BJ (cell line): Measurements from ENCODE around the gene ARHGEF28. TPM values are rescaled to one million over a fixed set of nuclear protein-coding genes. Genes with fewer than 3 reads are reported as not detected.

ENCODE experiments used
- CTCF ChIA-PET: fragments of 350-600 bp; formaldehyde crosslinking; extraction: SDS; loops from one replicate; lab custom pipeline; 2021; ENCODE audit warnings: antibody characterized with exemption, inconsistent platforms; lab: Yijun Ruan, JAX
- POLR2A ChIA-PET: fragments of 300-600 bp; sonication (Branson Sonifier 250); formaldehyde crosslinking; extraction: SDS; loops from one replicate; lab custom pipeline; 2021; ENCODE audit warnings: antibody characterized with exemption; lab: Charles Lee
- DNase-seq: peaks from one replicate; pipeline ENCODE4 v3.0.0-alpha.2; 2011; ENCODE audit warnings: low read depth
- H3K27me3 ChIP-seq: 2 replicates; pipeline ENCODE4 v1.6.0; 2011; ENCODE audit warnings: low read length; ENCODE audit not compliant: control insufficient read depth, insufficient read depth
- H3K36me3 ChIP-seq: 2 replicates; pipeline ENCODE4 v1.5.1; 2011; ENCODE audit warnings: low read length; ENCODE audit not compliant: control insufficient read depth, insufficient read depth
- H3K4me3 ChIP-seq: 2 replicates; pipeline ENCODE4 v1.5.1; 2011; ENCODE audit warnings: low read depth, mild to moderate bottlenecking, control low read depth, low read length
- CTCF ChIP-seq: IDR thresholded peaks from 2 replicates; pipeline ENCODE4 v1.5.1; 2011; ENCODE audit warnings: low read depth, mild to moderate bottlenecking, control low read depth, inconsistent platforms, low read length, moderate library complexity; ENCODE audit not compliant: insufficient read depth
- polyA plus RNA-seq: library from polyadenylated mRNA; depleted of rRNA; stranded (reverse); fragments of >200 nt; gene quantifications from 2 replicates; pipeline ENCODE4 v1.2.3, GENCODE V29; 2011; rRNA removed
- small RNA-seq: library from RNA; depleted of rRNA; stranded (forward); fragments of <200 nt; gene quantifications from one replicate; pipeline ENCODE3, GENCODE V24; 2012; ENCODE audit warnings: low replicate concordance, low read depth; ENCODE audit not compliant: insufficient read length

ARHGEF28 gene
- polyA plus RNA-seq, 1 experiment: 2.8 TPM

DNA sequence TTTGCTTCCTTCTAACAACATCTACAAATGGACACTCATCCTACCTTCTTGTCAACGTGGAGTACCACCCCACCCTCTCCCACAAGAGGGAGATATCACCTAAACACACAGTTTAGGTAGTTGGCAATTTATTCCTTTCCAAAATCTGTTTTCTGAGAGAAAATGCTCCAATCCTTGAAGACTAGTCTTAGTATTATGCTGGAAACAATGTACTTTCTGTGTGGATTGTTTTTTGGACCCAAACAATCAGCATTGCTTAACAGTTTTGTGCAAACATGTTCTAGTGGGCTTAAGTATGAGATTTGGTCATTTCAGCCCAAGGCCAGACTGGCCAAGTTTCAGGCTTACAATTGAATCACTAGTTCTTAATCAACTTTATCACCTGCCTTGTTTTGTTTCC is 359.1 kb downstream of the ARHGEF28 start:
- CTCF ChIA-PET: interaction anchor here (1.1 to 1.7 kb wide), 2 partner anchors 10 to 24 kb away, joined by 3 to 5 read pairs; no protein-coding TSS in a partner anchor
- no peak for DNase-seq
- Histone ChIP-seq H3K27me3 (peaks cover 6% of the 10 kb centered on the region), H3K36me3 (no peaks in the 10 kb centered on the region), H3K4me3 (no peak overlapping the region)
- 0 out of 2 replicates have a peak, but pooled peaks have one; percentile 24 for TF ChIP-seq CTCF
- POLR2A ChIA-PET: no interaction called here

GRCh38 chr5:73986729-73987128 is 360.7 kb downstream of the ARHGEF28 start:
- Histone ChIP-seq H3K27me3 (peaks cover 1% of the 10 kb centered on the region), H3K4me3 (no peak overlapping the region), H3K36me3 (no peaks in the 10 kb centered on the region)
- CTCF ChIA-PET: interaction anchor here (0.7 to 1.8 kb wide), 2 partner anchors 9 to 12 kb away, joined by 3 to 6 read pairs; no protein-coding TSS in a partner anchor
- TF ChIP-seq CTCF: no peak
- POLR2A ChIA-PET: no interaction called here
- no peak for DNase-seq

- no peaks in the 10 kb centered on the region for H3K36me3 ChIP-seq
- no peak overlapping the region for H3K4me3 ChIP-seq
- DNase-seq: no peak
- peaks cover 2% of the 10 kb centered on the region for H3K27me3 ChIP-seq
- CTCF ChIA-PET: interaction anchor here (1.8 kb wide), 1 partner anchor 11 kb away, joined by 6 read pairs; no protein-coding TSS in a partner anchor
- TF ChIP-seq CTCF: no peak
- POLR2A ChIA-PET: no interaction called here
Measured at GRCh38 chr5:73987915-73988314, 361.9 kb downstream of the ARHGEF28 start.

DNA sequence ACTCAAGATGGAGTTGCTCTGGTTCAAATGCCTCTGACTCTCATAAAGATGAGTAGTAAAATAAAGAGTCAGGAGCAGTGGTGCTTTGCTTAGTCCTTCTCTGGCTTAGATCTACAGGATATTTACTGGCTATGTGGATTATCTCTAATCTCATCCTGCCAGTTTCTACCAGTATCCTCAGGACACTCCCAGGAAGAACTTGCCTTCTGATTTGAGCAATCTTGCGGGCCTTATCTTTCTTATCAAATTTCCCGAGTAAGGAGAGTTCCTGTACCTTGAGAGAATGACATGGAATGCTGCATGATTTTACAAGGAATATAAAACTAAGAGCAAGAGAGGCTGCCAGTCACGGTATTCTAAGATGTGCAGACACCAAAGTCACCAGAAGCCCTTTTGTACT is 364.0 kb downstream of the ARHGEF28 start:
- no peaks in the 10 kb centered on the region for H3K36me3 ChIP-seq
- no peak overlapping the region for H3K4me3 ChIP-seq
- H3K27me3 ChIP-seq: peaks cover 2% of the 10 kb centered on the region
- CTCF ChIA-PET: no interaction called here
- DNase-seq: no peak
- TF ChIP-seq CTCF: no peak
- POLR2A ChIA-PET: no interaction called here

Small RNA genes lying within 50 kb of the gene (small RNA-seq; reads per million reads assigned to genes)
- gene RNU7-196P: not detected

Other genes with a start within 250 kb of the ARHGEF28 start
- 4.3 and 4.9 TPM in 2 replicates for gene FOXD1, start 177.4 kb upstream of the ARHGEF28 start, polyA plus RNA-seq
- gene BTF3, start 127.8 kb upstream of the ARHGEF28 start, polyA plus RNA-seq: 478 and 758 TPM in 2 replicates
- gene ANKRA2, start 60.6 kb upstream of the ARHGEF28 start, polyA plus RNA-seq: 14.8 and 28.4 TPM in 2 replicates
- gene UTP15, start 60.5 kb upstream of the ARHGEF28 start, polyA plus RNA-seq: 8.8 and 11.0 TPM in 2 replicates